Measurements from ENCODE around the gene ZNF839. TPM values are rescaled to one million over a fixed set of nuclear protein-coding genes. Genes with fewer than 3 reads are reported as not detected.
A peak's percentile ranks its signal among the peaks of the same experiment; 100 is the strongest.

The ZNF839 gene
- polyA plus RNA-seq, 1 of the 3 experiments (the other 2 are of a cell fraction): 15.4 TPM

DNA sequence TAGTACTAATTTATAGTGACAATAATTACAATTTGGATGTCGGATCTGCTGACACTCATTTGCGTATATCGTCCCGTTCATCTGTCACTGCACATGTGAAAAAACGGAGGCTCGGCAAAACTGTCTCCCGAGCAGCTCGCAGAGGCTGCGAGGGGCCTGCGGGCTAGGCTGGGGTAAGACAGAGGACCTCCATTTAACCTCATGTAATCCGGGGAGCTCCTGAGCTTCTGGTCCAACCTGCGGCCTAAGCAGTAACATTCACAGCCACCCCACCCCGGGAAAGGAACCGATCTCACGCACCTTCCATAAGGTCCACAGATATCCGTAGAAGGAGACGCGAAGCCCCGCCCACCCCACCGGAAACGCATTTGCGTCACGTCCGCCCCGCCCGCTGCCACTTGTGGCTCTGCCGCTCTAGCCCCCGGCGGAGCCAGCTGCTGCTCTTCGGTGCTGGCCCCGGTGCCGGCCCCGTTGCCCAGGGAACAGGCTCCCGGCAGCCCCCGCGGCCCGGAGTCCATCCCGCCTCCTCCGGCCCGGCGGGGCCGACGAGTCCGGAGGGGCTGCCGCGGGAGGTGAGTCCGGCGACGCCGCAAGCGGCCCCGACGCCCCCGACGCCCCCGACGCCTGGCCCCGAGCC, 43.1 kb downstream of the ZNF839 start, which contains the start of the genes CINP and TECPR2:
Gene CINP (minus strand): TSS at position 346 of the 637 bp plus-strand sequence. CDS start 39 bp downstream, at position 307.
Gene TECPR2 (plus strand): TSS at position 397 of the 637 bp plus-strand sequence. CDS start 13,781 bp downstream, outside the sequence.
- CTCF ChIA-PET: no interaction called here

More for the DNA sequence above, 43.1 kb downstream of the ZNF839 start, which contains the start of the genes CINP and TECPR2:
- Histone ChIP-seq H3K4me2 (peak within 1 kb of the TSS; percentile 92), H2AFZ (ENCODE audit: low read depth) (peak within 1 kb of the TSS; percentile 88), H3K9me3 (no peaks in the 10 kb centered on the region), H3K9ac (peak within 1 kb of the TSS; percentile 87), H3K4me1 (ENCODE audit: control insufficient read depth in 1 of 2, insufficient read depth in 2 of 2, low read depth in 1 of 2, low read length in 1 of 2) (peaks cover 14 to 15% of the 10 kb centered on the region in 2 experiments), H3K9me2 (no peaks in the 10 kb centered on the region), H3F3A (replicated peaks; ENCODE audit: insufficient read depth) (peaks cover 4% of the 10 kb centered on the region), H3K27ac (ENCODE audit: low read depth in 2 of 2, low read length in 1 of 2) (peak within 1 kb of the TSS; percentile 79 to 80), H4K20me1 (ENCODE audit: insufficient read depth) (no peaks in the 10 kb centered on the region), H3K79me2 (ENCODE audit: insufficient read depth) (peaks cover 64% of the 10 kb centered on the region), H3K36me3 (replicated peaks in 1 of 2; ENCODE audit: control insufficient read depth in 1 of 2, insufficient read depth in 2 of 2, low read length in 1 of 2) (peaks cover 14 to 15% of the 10 kb centered on the region in 2 experiments), H3K27me3 (ENCODE audit: insufficient read depth) (no peaks in the 10 kb centered on the region), H3K4me3 (ENCODE audit: low read depth in 2 of 2, low read length in 1 of 2) (peak within 1 kb of the TSS; percentile 91 to 93)
- TF ChIP-seq JUND (IDR thresholded peaks at IDR 0.05) (no peak), PBX3 (IDR thresholded peaks at IDR 0.05) (0 out of 2 replicates have a peak, but pooled peaks have one; percentile 10), SMC3 (IDR thresholded peaks at IDR 0.05; ENCODE audit: low read depth, low read length) (no peak), MXI1 (IDR thresholded peaks at IDR 0.05; ENCODE audit: low read depth, low read length) (peak; percentile 90), POLR2AphosphoS5 (IDR thresholded peaks at IDR 0.05; ENCODE audit: low read depth, low read length) (peak; percentile 91), EZH2phosphoT487 (IDR thresholded peaks at IDR 0.05; ENCODE audit: borderline replicate concordance, low read depth) (no peak), SIN3A (IDR thresholded peaks at IDR 0.05; ENCODE audit: borderline replicate concordance, low read depth, low read length) (0 out of 2 replicates have a peak, but pooled peaks have one; percentile 53), FOSL2 (IDR thresholded peaks at IDR 0.05; ENCODE audit: borderline replicate concordance, low read depth) (no peak), GATA2 (CRISPR knock-in tag; IDR thresholded peaks at IDR 0.05) (no peak), TAF1 (IDR thresholded peaks at IDR 0.05; ENCODE audit: borderline replicate concordance, low read depth, low read length) (peak; percentile 76; the same call in 1 of the 2 replicates), MEF2A (IDR thresholded peaks at IDR 0.05; ENCODE audit: borderline replicate concordance, low read depth) (no peak), RAD21 (IDR thresholded peaks at IDR 0.05; ENCODE audit: low read length) (no peak), GABPA (IDR thresholded peaks at IDR 0.05; ENCODE audit: low read depth) (peak; percentile 89), RXRA (IDR thresholded peaks at IDR 0.05; ENCODE audit: borderline replicate concordance, low read depth) (no peak), RCOR1 (IDR thresholded peaks at IDR 0.05; ENCODE audit: low read length) (no peak), CHD2 (IDR thresholded peaks at IDR 0.05; ENCODE audit: low read length, partially characterized antibody) (peak; percentile 50), TCF12 (IDR thresholded peaks at IDR 0.05) (peak; percentile 31; the same call in 1 of the 2 replicates), RFX5 (IDR thresholded peaks at IDR 0.05; ENCODE audit: low read length) (no peak)
- TF ChIP-seq, protein P1, sequence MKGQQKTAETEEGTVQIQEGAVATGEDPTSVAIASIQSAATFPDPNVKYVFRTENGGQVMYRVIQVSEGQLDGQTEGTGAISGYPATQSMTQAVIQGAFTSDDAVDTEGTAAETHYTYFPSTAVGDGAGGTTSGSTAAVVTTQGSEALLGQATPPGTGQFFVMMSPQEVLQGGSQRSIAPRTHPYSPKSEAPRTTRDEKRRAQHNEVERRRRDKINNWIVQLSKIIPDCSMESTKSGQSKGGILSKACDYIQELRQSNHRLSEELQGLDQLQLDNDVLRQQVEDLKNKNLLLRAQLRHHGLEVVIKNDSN (IDR thresholded peaks at IDR 0.05; ENCODE audit: borderline replicate concordance, low read depth): no peak
- TF ChIP-seq, protein P2, sequence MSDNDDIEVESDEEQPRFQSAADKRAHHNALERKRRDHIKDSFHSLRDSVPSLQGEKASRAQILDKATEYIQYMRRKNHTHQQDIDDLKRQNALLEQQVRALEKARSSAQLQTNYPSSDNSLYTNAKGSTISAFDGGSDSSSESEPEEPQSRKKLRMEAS (IDR thresholded peaks at IDR 0.05; ENCODE audit: low read depth): peak; percentile 44; the same call in 1 of the 2 replicates
- POLR2A ChIA-PET: no interaction called here
- WGBS (ENCODE audit: low lambda C conversion rate): 1% methylated on average over 20 of the region's 58 CpGs
- peak; percentile 98 for DNase-seq
